HepG2 (cell line): ENCODE data around the gene EEF1AKMT3. TPM values are rescaled to one million over a fixed set of nuclear protein-coding genes. Genes with fewer than 3 reads are reported as not detected.

Experiments
- ATAC-seq: fragments of 200-7000 bp; cut with Tn5 transposase; 3 replicates; pipeline ENCODE4 v1.9.1; 2020; ENCODE audit warnings: mild to moderate bottlenecking, moderate library complexity
- BruUV-seq: library from RNA; stranded (reverse); fragments of 400-500 nt; replicated peaks from 2 replicates; lab custom pipeline; 2021; lab: Mats Ljungman, UMichigan
- CTCF ChIA-PET: fragments of 300-600 bp; formaldehyde crosslinking; extraction: SDS; loops from one replicate; lab custom pipeline; 2021; ENCODE audit warnings: low total read pairs, inconsistent platforms, low intra/inter-chr PET ratio; lab: Yijun Ruan, JAX
- POLR2A ChIA-PET: fragments of 350-600 bp; sonication (Branson Sonifier 250); formaldehyde crosslinking; loops from one replicate; lab custom pipeline; 2020; ENCODE audit warnings: antibody characterized with exemption, inconsistent platforms; lab: Yijun Ruan, JAX
- DNase-seq: peaks from one replicate; pipeline ENCODE4 v3.0.0-alpha.2; 2015; ENCODE audit warnings: low spot score
- FAIRE-seq: peaks from 3 replicates; lab custom pipeline; 2011; peaks lifted over from hg19 to GRCh38; lab: Jason Lieb, UNC
- H2AFZ ChIP-seq: one replicate; pipeline ENCODE4 v1.6.1; 2011; ENCODE audit warnings: low read length, inconsistent platforms
- H3K27ac ChIP-seq: fragments of 300-600 bp; 3 replicates; pipeline ENCODE4 v1.8.0; 2011; ENCODE audit warnings: mixed run types, mild to moderate bottlenecking, mixed read lengths, low read length, inconsistent platforms; ENCODE audit not compliant: insufficient read depth; ENCODE audit errors: extremely low read length
- H3K27me3 ChIP-seq, 2 experiments: fragments of 200-600 bp in 1 of 2; 2 replicates in 1 of 2; 3 replicates in 1 of 2; pipeline versions ENCODE4 v1.6.0 to v1.8.0; 2011; ENCODE audit warnings: low read length in 2 of 2, mild to moderate bottlenecking in 2 of 2, moderate library complexity in 2 of 2, inconsistent platforms in 1 of 2; ENCODE audit not compliant: insufficient read depth in 2 of 2, control insufficient read depth in 1 of 2
- H3K36me3 ChIP-seq, 2 experiments: fragments of 200-600 bp in 1 of 2; replicated peaks in 1 of 2; 2 replicates in 1 of 2; 3 replicates in 1 of 2; pipeline versions ENCODE4 v1.5.1 to v1.8.0; 2011; ENCODE audit warnings: low read length in 2 of 2, inconsistent platforms in 1 of 2; ENCODE audit not compliant: insufficient read depth in 2 of 2, control insufficient read depth in 1 of 2
- H3K4me1 ChIP-seq: 2 replicates; pipeline ENCODE4 v1.5.1; 2012; ENCODE audit warnings: low read length, inconsistent platforms; ENCODE audit not compliant: insufficient read depth
- H3K4me2 ChIP-seq: 2 replicates; pipeline ENCODE4 v1.6.0; 2011; ENCODE audit warnings: low read depth, low read length, inconsistent platforms
- H3K4me3 ChIP-seq, 3 experiments: fragments of 200-600 bp in 1 of 3; sonication (generic), shearing (Covaris generic) in 1 of 3; replicated peaks in 1 of 3; 2 replicates each; pipeline ENCODE4 v1.5.1; 2011 to 2016; ENCODE audit warnings: low read length in 3 of 3, inconsistent platforms in 2 of 3, low read depth in 2 of 3, mild to moderate bottlenecking in 2 of 3, control low read depth in 1 of 3, mixed read lengths in 1 of 3; ENCODE audit not compliant: insufficient read depth in 1 of 3
- H3K79me2 ChIP-seq: one replicate; pipeline ENCODE4 v1.6.1; 2011; ENCODE audit warnings: low read length, inconsistent platforms; ENCODE audit not compliant: insufficient read depth
- H3K9ac ChIP-seq: 2 replicates; pipeline ENCODE4 v1.6.0; 2011; ENCODE audit warnings: mild to moderate bottlenecking, low read depth, low read length, inconsistent platforms; ENCODE audit not compliant: insufficient read depth
- H3K9me3 ChIP-seq: 2 replicates; pipeline ENCODE4 v1.5.1; 2012; ENCODE audit warnings: mild to moderate bottlenecking, low read length
- H4K20me1 ChIP-seq: 2 replicates; pipeline ENCODE4 v1.6.0; 2011; ENCODE audit warnings: inconsistent platforms, mild to moderate bottlenecking, low read length, moderate library complexity; ENCODE audit not compliant: insufficient read depth
- BATF2 ChIP-seq: sonication (generic); formaldehyde crosslinking; IDR thresholded peaks from 2 replicates; pipeline ENCODE4 v1.8.0; 2022; ENCODE audit warnings: mild to moderate bottlenecking, missing genetic modification reagents, moderate library complexity
- E2F5 ChIP-seq: sonication (generic); formaldehyde crosslinking; conservative IDR thresholded peaks from 2 replicates; pipeline ENCODE4 v1.4.0; 2020; ENCODE audit warnings: missing genetic modification reagents
- HDAC1 ChIP-seq: sonication (generic); formaldehyde crosslinking; IDR thresholded peaks from 2 replicates; pipeline ENCODE4 v1.5.1; 2020; ENCODE audit warnings: mild to moderate bottlenecking, missing genetic modification reagents
- MAZ ChIP-seq, 2 experiments: sonication (generic) in 1 of 2; formaldehyde crosslinking in 1 of 2; IDR thresholded peaks; 2 replicates each; pipeline versions ENCODE4 v1.5.0 to v1.6.1; 2012 to 2020; ENCODE audit warnings: low read depth in 2 of 2, mild to moderate bottlenecking in 2 of 2, borderline replicate concordance in 1 of 2, improper control_type of control experiment in 1 of 2, low read length in 1 of 2, missing genetic modification reagents in 1 of 2, moderate library complexity in 1 of 2
- MIER2 ChIP-seq: IDR thresholded peaks from 2 replicates; pipeline ENCODE4 v1.6.1; 2016; ENCODE audit warnings: missing biosample characterization, missing genetic modification reagents
- ZBTB3 ChIP-seq: sonication (generic); formaldehyde crosslinking; IDR thresholded peaks from 2 replicates; pipeline ENCODE4 v1.4.0; 2020; ENCODE audit warnings: low read depth, mild to moderate bottlenecking, moderate library complexity, missing genetic modification reagents, borderline replicate concordance
- ZFP41 ChIP-seq: sonication (generic); formaldehyde crosslinking; IDR thresholded peaks from 2 replicates; pipeline ENCODE4 v1.4.0; 2020; ENCODE audit warnings: mild to moderate bottlenecking, missing genetic modification reagents, borderline replicate concordance
- ZNF205 ChIP-seq: IDR thresholded peaks from 2 replicates; pipeline ENCODE4 v1.6.1; 2018; ENCODE audit warnings: missing biosample characterization, missing genetic modification reagents
- WGBS: methylation state at CpG from one replicate; pipeline ENCODE4 v1.1.6; 2017; ENCODE audit warnings: low lambda C conversion rate; 5-methylcytosine and 5-hydroxymethylcytosine counted together
- in situ Hi-C: cut with HindIII; loops from 2 replicates; pipeline ENCODE4 v1.10.0; 2017; ENCODE audit warnings: low pct_unique_long_range_greater_than_20kb; ENCODE audit not compliant: extremely low pct_ligation_motif_present
- intact Hi-C: fragments of 100-400 bp; cut with micrococcal nuclease; formaldehyde crosslinking; loops from one replicate; pipeline ENCODE4 v1.10.0; 2022; ENCODE audit not compliant: unreplicated experiment
- polyA plus RNA-seq, 8 experiments: library from polyadenylated mRNA; depleted of rRNA in 3 of 8; stranded (reverse) in 7 of 8; unstranded in 1 of 8; fragments of >200 nt; fragmentation: Illumina TruSeq in 4 of 8; extraction: Trizol in 4 of 8; gene quantifications; 2 replicates each; pipeline versions ENCODE4 v1.2.1 to v1.2.3, GENCODE V29; 2011 to 2016; ENCODE audit warnings: low read depth in 4 of 8, missing spikeins in 1 of 8, mixed read lengths in 1 of 8; ENCODE audit not compliant: insufficient read depth in 1 of 8
- total RNA-seq, 5 experiments: library from RNA; depleted of rRNA; stranded (reverse); fragments of >200 nt; fragmentation: Illumina TruSeq; extraction: Trizol; gene quantifications; 2 replicates each; pipeline ENCODE4 v1.2.3, GENCODE V29; 2016; ENCODE audit warnings: low read depth in 1 of 5

EEF1AKMT3 gene
- total and polyA plus RNA-seq, 2 of the 13 experiments (the other 11 are each of a cell fraction or from before 2014, with no cell fraction given): 4.7 to 11.4 TPM

DNA sequence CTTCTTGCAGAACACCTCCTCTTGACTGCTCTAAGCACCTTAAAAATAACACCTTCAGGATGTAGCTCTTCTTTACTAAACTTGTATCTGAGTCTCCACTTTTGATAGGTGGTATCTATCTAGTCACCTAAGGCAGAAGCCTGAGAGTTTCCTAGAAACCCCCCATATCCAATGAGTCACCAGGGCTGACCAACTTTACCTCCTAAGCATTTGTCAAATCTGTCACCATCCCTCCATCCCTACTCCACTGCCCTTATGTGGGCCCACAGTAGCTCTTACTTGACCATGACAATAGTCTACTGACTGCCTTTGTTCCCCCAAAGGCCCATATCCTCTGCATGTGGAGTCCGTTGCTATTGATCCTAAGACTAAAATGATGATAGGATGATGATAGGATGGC lies 30.2 kb downstream of the EEF1AKMT3 start:
- TF ChIP-seq E2F5 (CRISPR knock-in tag) (no peak), HDAC1 (CRISPR knock-in tag) (no peak), ZFP41 (CRISPR knock-in tag) (no peak), ZBTB3 (CRISPR knock-in tag) (no peak), MIER2 (CRISPR knock-in tag) (no peak), ZNF205 (CRISPR knock-in tag) (no peak), BATF2 (no peak), MAZ (IDR thresholded peaks at IDR 0.05; ENCODE audit: borderline replicate concordance, low read depth, low read length) (no peak), MAZ (CRISPR knock-in tag; IDR thresholded peaks at IDR 0.05; ENCODE audit: low read depth) (no peak)
- TF ChIP-seq, all 625 proteins: peak for 0
- Histone ChIP-seq H3K9me3 (no peaks in the 10 kb centered on the region), H3K9ac (no peak overlapping the region), H4K20me1 (0 out of 2 replicates have a peak, but pooled peaks cover 3% of the 10 kb centered on the region), H3K4me2 (no peak overlapping the region), H2AFZ (no peak overlapping the region), H3K27me3 (no peaks in the 10 kb centered on the region), H3K79me2 (no peaks in the 10 kb centered on the region), H3K4me1 (no peaks in the 10 kb centered on the region), H3K4me3 (no peak overlapping the region), H3K36me3 (peaks cover 5 to 22% of the 10 kb centered on the region in 2 experiments; a peak in 4 of 5 replicates), H3K27ac (no peak overlapping the region)
- POLR2A ChIA-PET: no interaction called here
- intact Hi-C loops (loop anchor here (1.0 kb wide), 2 partner anchors 29 to 103 kb away; no protein-coding TSS in a partner anchor), in situ Hi-C loops (no loop called here)
- FAIRE-seq (no peak), ATAC-seq (no peak), DNase-seq (no peak)
- BruUV-seq: no TSS peak
- 94% methylated on average over 1 of the region's 1 CpG for WGBS
- CTCF ChIA-PET: interaction anchor here (1.2 to 3.2 kb wide), 2 partner anchors 12 to 103 kb away, joined by 4 to 54 read pairs; no protein-coding TSS in a partner anchor
